Astrocyte of the cerebellum (primary cell): ENCODE measurements around the gene CHKA.

Source experiments
- DNase-seq: peaks from one replicate; pipeline ENCODE4 v3.0.0-alpha.2; 2011; ENCODE audit warnings: low read depth
- H3K4me3 ChIP-seq: 2 replicates; pipeline ENCODE4 v1.5.1; 2011; ENCODE audit warnings: mild to moderate bottlenecking, low read depth, low read length, moderate library complexity
- in situ Hi-C: cut with HindIII; loops from 2 replicates; pipeline ENCODE4 v1.10.0; 2017; ENCODE audit warnings: low sequenced_read_pairs
- TF ChIP-seq, protein P1 (sequence below): IDR thresholded peaks from 2 replicates; pipeline ENCODE4 v1.5.1; 2012; ENCODE audit warnings: low read length, low read depth, moderate library complexity, mild to moderate bottlenecking; ENCODE audit errors: missing control alignments

The CHKA gene

GRCh38 chr11:68153742-68154141 is 32.6 kb upstream of the CHKA start:
- TF ChIP-seq, protein P1, sequence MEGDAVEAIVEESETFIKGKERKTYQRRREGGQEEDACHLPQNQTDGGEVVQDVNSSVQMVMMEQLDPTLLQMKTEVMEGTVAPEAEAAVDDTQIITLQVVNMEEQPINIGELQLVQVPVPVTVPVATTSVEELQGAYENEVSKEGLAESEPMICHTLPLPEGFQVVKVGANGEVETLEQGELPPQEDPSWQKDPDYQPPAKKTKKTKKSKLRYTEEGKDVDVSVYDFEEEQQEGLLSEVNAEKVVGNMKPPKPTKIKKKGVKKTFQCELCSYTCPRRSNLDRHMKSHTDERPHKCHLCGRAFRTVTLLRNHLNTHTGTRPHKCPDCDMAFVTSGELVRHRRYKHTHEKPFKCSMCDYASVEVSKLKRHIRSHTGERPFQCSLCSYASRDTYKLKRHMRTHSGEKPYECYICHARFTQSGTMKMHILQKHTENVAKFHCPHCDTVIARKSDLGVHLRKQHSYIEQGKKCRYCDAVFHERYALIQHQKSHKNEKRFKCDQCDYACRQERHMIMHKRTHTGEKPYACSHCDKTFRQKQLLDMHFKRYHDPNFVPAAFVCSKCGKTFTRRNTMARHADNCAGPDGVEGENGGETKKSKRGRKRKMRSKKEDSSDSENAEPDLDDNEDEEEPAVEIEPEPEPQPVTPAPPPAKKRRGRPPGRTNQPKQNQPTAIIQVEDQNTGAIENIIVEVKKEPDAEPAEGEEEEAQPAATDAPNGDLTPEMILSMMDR: no peak
- DNase-seq: no peak
- H3K4me3 ChIP-seq: no peak overlapping the region
- in situ Hi-C loops: no loop called here

DNA sequence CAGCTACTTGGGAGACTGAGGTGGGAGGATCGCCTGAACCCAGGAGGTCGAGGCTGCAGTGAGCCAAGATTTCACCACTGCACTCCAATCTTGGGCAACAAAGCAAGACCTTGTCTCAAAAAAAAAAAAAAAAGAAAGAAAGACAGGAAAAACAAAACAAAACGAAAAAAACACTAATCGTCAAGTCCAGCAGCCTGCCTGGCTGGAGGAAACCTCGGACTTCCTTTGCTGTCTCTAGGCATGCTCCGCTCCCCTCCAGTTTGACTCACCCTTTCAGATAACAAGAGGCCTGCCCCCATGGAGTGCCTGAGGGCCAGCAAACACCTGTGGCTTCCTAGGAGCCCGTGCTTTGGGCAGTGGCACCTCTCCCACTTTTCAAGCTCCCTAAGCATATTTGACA is 28.8 kb upstream of the CHKA start:
- no peak for DNase-seq
- in situ Hi-C loops: no loop called here
- TF ChIP-seq, protein P1: no peak
- H3K4me3 ChIP-seq: no peak overlapping the region

DNA sequence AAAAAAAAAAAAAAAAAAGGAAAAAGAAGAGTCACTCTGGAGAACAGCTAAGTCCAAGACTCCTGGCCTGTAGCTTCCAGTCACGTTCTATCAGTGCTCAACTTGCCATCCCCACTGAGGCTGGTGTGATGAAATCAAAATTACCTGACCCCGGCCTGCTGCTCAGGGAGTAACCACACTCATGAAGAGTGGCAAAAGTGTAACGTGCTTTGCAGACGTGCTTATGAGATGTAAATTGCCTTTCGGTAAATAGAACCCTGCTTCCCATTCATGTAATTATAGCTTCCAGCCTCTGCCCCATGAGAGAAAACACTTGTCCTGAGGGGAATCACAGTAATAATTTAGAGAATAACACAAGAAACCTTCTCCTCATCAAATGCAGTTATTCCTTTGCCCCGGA is 28.2 kb upstream of the CHKA start:
- TF ChIP-seq, protein P1: no peak
- no peak overlapping the region for H3K4me3 ChIP-seq
- no peak for DNase-seq
- in situ Hi-C loops: no loop called here

- H3K4me3 ChIP-seq: no peak overlapping the region
- in situ Hi-C loops: no loop called here
- TF ChIP-seq, protein P1: no peak
These were observed 27.7 kb upstream of the CHKA start for GRCh38 chr11:68148879-68149278.

GRCh38 chr11:68148071-68148805 is 27.1 kb upstream of the CHKA start:
- H3K4me3 ChIP-seq: no peak overlapping the region
- DNase-seq: no peak
- in situ Hi-C loops: no loop called here
- TF ChIP-seq, protein P1: no peak

More at GRCh38 chr11:68148879-68149278, 27.7 kb upstream of the CHKA start:
- DNase-seq: no peak

- TF ChIP-seq, protein P1: no peak
- no peak overlapping the region for H3K4me3 ChIP-seq
- in situ Hi-C loops: no loop called here
- no peak for DNase-seq
These were observed 25.7 kb upstream of the CHKA start for GRCh38 chr11:68146704-68147474.
